Motor neuron (in vitro differentiated cells): ENCODE data around the gene PLA2G6. TPM values are rescaled to one million over a fixed set of nuclear protein-coding genes. Genes with fewer than 3 reads are reported as not detected.
"Not testable (repeated sequence)": the region's sequence is repeated elsewhere in the genome, so short reads cannot be mapped to it uniquely, and the experiment has no call there.

ENCODE experiments used
- ATAC-seq, 8 experiments: fragments of 200-7000 bp; cut with Tn5 transposase; replicated peaks in 6 of 8; 2 replicates each; pipeline ENCODE4 v1.8.0; 2021; ENCODE audit warnings: mild to moderate bottlenecking in 8 of 8, moderate library complexity in 8 of 8
- H3K27ac ChIP-seq, 2 donors: fragments of 250-450 bp; sonication (Bioruptor Pico); 2 replicates each; pipeline ENCODE4 v1.9.0; 2021; ENCODE audit warnings: antibody characterized with exemption in 2 of 2, mild to moderate bottlenecking in 2 of 2, moderate library complexity in 1 of 2
- H3K4me1 ChIP-seq, 2 donors: fragments of 250-450 bp; sonication (Bioruptor Pico); replicated peaks in 1 of 2; 2 replicates each; pipeline ENCODE4 v1.6.1; 2021; ENCODE audit warnings: antibody characterized with exemption in 2 of 2, mild to moderate bottlenecking in 2 of 2, moderate library complexity in 1 of 2
- H3K4me3 ChIP-seq, 5 donors: fragments of 250-450 bp; sonication (Bioruptor Pico); 2 replicates each; pipeline ENCODE4 v1.9.0; 2021; ENCODE audit warnings: antibody characterized with exemption in 5 of 5, mild to moderate bottlenecking in 5 of 5, moderate library complexity in 4 of 5
- WGBS, 10 experiments: fragments of 450-650 bp; shearing (Covaris generic); methylation state at CpG; one replicate each; pipeline ENCODE4 v1.0.0; 2022; 5-methylcytosine and 5-hydroxymethylcytosine counted together
- in situ Hi-C, 9 experiments: fragments of 400-800 bp; cut with MboI; loops; one replicate each; pipeline ENCODE4 v1.15.0; 2021; ENCODE audit warnings: low sequenced_read_pairs in 9 of 9, low pct_unique_long_range_greater_than_20kb in 2 of 9; ENCODE audit not compliant: unreplicated experiment in 9 of 9
- total RNA-seq, 8 experiments: library from RNA; unstranded; fragments of 300-600 nt; gene quantifications; 2 replicates each; pipeline versions ENCODE4 v1.2.3 to v1.2.4, GENCODE V29; 2022

PLA2G6 gene
- total RNA-seq, 8 experiments from 2014 or later = 8.6 to 56.8 (median 16.6) TPM

DNA sequence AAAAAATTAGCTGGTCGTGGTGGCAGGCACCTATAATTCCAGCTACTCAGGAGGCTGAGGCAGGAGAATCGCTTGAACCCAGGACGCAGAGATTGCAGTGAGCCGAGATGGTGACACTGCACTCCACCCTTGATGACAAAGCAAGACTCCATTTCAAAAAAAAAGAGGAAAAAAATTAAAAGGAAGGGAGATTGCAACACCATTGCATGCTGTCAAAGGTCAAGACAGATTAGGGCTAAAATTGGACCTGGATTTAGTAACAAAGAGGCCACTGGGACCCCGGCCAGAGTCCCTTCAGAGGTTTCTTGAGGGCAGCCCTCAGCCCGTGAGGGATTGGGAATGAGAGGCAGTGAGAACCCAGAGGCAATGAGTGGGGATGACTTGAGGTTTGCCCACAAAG is 11.9 kb upstream of the PLA2G6 start:
- Histone ChIP-seq H3K27ac (no peak overlapping the region), H3K4me1 (peaks cover 23 to 29% of the 10 kb centered on the region in 2 donors), H3K4me3 (no peak overlapping the region)
- in situ Hi-C loops = no loop called here
- ATAC-seq = no peak
- 50 to 100% (median 86%) methylated on average over 1 to 5 of the region's 6 CpGs; no CpG with 5 or more reads in 2 of the 10 experiments for WGBS, 10 experiments

DNA sequence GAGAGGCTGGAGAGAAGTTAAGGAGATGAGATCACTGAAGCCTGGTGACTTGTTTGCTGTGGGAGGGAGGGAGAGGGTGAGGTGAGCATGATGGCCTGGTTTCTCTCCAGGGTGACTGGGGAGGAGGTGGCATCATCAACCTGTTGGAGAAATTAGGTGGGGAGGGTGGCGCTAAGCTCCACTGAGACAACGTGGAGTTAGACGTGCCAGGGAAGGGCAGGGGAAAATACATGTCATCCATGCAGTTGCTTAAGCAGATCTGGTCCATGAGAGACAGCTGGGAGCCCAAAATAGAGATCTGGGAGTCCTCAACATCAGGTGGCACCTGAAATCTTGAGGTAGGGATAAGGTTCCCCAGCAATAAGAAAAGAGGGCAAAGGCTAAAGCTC is 10.8 kb upstream of the PLA2G6 start:
- in situ Hi-C loops = no loop called here
- no peak overlapping the region for H3K4me3 ChIP-seq
- ATAC-seq = peak in 1 of 8 experiments; percentile 63
- WGBS, 10 experiments = 58 to 100% (median 100%) methylated on average over 1 to 3 of the region's 3 CpGs; no CpG with 5 or more reads in 5 of the 10 experiments
- peaks cover 23 to 29% of the 10 kb centered on the region in 2 donors for H3K4me1 ChIP-seq
- peak overlapping the region in 1 of 2 donors; percentile 51 for H3K27ac ChIP-seq

DNA sequence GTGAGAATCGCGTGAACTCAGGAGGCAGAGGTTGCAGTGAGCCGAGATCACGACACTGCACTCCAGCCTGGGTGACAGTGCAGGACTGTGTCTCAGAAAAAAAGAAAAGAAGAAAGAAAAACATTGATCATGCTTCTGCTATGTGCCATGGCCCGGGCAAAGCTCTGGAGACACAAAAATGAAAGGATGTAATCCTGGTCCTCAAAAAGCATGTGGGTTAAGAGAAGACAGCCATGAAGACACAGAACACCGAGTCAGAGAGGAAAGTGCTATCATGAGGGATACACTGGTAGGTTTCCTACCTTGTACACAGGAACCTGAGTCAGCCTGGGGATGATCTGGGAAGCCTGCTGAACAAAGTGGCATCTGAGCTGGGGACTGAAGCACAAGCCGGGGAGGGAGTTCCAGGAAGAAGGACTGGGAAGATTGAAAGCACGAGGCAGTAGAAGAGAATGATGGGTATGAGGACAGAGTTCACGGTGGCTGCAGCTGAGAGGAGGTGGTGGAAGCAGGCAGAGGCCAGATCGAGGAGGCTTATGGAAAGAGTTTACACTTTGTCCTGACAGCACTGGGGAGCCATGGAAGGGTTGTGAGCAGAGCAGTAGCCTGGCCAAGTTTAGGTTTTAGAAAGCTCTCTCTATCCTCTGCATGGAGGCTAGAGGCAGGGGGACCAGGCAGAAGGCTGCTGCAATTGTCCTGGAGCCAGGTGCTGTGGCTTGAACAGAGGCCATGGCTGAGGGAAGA is 10.3 kb upstream of the PLA2G6 start:
- Histone ChIP-seq H3K27ac (peak overlapping the region; percentile 51 to 75), H3K4me3 (no peak overlapping the region), H3K4me1 (peaks cover 23 to 25% of the 10 kb centered on the region in 2 donors)
- in situ Hi-C loops = no loop called here
- WGBS, 10 experiments = 52 to 78% (median 66%) methylated on average over 2 to 9 of the region's 10 CpGs
- peak in 5 of 8 experiments; percentile 23 to 65 (median 42) for ATAC-seq

DNA sequence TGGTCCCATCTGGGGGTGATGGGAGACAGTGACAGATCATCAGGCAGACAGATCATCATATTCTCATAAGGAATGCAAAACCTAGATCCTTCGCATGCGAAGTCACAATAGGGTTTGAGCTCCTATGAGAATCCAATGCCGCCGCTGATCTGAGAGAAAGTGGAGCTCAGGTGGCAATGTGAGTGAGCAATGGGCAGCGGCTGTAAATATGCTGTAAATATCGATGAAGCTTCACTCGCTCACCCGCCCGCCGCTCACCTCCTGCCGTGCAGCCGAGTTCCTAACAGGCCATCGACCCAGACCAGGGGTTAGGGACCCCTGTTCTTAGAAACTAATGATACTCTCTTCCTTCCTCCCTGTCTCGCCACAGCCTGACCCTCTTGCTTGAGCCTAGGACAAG is 9.4 kb upstream of the PLA2G6 start:
- Histone ChIP-seq H3K27ac (peak overlapping the region; percentile 51 to 75), H3K4me3 (no peak overlapping the region), H3K4me1 (peaks cover 23 to 24% of the 10 kb centered on the region in 2 donors)
- in situ Hi-C loops = no loop called here
- ATAC-seq = peak in 5 of 8 experiments; percentile 44 to 83 (median 78)
- WGBS, 10 experiments = 20 to 92% (median 60%) methylated on average over 1 to 8 of the region's 14 CpGs; no CpG with 5 or more reads in 1 of the 10 experiments

DNA sequence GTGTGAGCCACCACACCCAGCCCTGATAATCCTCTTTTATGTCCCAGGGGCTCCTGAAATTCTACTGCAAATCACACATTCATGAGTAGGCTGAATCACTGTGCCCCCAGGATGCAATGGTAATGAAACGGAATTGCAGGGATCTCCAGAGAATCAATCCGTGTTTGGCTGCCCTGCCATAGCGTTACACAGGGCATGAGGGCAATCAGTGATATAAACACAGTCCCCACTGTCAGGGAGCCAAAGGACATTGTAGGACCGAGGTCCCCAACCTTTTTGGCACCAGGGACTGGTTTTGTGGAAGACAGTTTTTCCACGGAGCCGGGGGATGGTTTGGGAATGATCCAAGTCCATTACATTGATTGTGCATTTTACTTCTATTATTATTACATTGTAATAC is 9.0 kb upstream of the PLA2G6 start:
- in situ Hi-C loops = no loop called here
- Histone ChIP-seq H3K4me3 (no peak overlapping the region), H3K4me1 (peaks cover 23 to 24% of the 10 kb centered on the region in 2 donors), H3K27ac (peak overlapping the region; percentile 51 to 75)
- WGBS, 10 experiments = 20 to 76% (median 49%) methylated on average over 2 to 6 of the region's 6 CpGs; no CpG with 5 or more reads in 6 of the 10 experiments
- peak in 1 of 8 experiments; percentile 15 for ATAC-seq

DNA sequence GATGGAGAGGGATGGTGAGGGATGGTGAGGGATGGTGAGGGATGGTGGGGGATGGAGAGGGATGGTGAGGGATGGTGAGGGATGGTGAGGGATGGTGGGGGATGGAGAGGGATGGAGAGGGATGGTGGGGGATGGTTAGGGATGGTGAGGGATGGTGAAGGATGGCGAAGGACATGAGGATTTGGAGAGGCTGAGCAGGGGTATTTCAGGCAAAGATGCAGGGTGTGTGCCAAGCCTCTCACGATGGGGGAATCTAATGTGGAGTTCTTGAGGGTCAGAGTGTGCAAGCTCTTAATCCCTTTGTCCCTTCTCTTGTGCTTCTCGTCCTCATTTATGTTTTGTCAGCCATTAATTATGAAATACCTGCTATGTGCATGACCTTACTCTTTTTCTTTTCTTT is 7.5 kb upstream of the PLA2G6 start:
- in situ Hi-C loops = no loop called here
- no peak overlapping the region for H3K27ac ChIP-seq
- peaks cover 20 to 23% of the 10 kb centered on the region in 2 donors for H3K4me1 ChIP-seq
- WGBS, 10 experiments = 100% methylated on average over 1 of the region's 3 CpGs; no CpG with 5 or more reads in 8 of the 10 experiments
- no peak overlapping the region for H3K4me3 ChIP-seq
- no peak for ATAC-seq

DNA sequence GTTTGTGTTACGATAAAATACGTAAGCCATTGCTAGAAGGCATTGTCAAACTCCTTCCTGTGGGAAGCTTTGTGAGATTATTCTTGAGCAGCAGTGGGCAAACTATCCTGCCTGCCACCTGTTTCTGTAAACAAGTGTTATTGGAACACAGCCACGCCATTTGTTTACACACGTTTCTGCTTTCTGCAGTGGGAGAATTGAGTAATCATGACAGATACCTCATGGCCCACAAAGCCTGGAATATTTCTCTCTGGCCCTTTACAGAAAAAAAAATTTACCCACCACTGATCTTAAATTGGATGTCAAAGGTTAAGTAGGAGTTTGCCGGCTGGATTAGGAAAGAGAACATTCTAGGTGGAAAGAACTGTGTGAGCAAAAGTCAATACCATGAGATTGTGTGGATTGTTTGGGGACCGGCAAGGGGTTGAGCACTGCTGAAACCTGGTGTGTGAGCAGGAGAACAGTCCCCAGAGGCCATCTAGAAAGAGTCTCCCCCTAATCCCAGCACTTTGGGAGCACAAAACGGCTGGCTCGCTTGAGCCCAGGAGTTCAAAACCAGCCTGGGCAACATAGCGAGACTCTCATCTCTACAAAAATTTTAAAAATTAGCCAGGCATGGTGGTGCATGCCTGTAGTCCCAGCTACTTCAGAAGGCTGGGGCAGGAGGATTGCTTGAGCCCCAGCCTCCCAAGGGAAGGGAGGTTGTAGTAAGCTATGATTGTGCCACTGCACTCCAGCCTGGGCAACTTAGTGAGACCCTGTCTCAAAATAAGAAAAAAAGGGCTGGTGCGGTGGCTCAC is 6.0 kb upstream of the PLA2G6 start:
- peak in 1 of 8 experiments; percentile 26 for ATAC-seq
- in situ Hi-C loops = no loop called here
- Histone ChIP-seq H3K27ac (no peak overlapping the region), H3K4me1 (peaks cover 18 to 23% of the 10 kb centered on the region in 2 donors), H3K4me3 (no peak overlapping the region)
- WGBS, 10 experiments = 51 to 100% (median 73%) methylated on average over 2 to 9 of the region's 10 CpGs; no CpG with 5 or more reads in 1 of the 10 experiments

DNA sequence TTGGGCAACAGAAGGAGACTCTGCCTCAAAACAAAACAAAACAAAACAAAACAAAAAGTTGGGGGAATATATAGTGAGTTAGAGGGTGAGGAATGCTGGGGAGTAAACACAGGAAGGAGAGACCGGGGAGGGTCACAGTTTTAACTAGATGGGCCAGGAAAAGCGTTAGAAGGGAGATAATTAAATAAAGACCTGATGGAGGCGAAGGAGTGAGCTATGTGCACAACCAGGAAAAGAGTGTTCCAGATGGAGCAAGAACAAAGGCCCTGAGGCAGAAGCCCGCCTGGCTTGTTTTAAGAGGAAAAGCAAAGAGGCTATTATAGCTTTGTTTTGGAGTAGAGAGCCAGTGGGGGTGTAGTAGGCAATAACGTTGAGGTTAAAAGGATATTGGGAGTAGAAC is 4.8 kb upstream of the PLA2G6 start:
- H3K4me1 ChIP-seq = peaks cover 11 to 16% of the 10 kb centered on the region in 2 donors
- 14 to 84% (median 68%) methylated on average over 2 to 5 of the region's 5 CpGs for WGBS, 10 experiments
- ATAC-seq = no peak
- in situ Hi-C loops = no loop called here
- H3K27ac ChIP-seq = no peak overlapping the region
- H3K4me3 ChIP-seq = no peak overlapping the region

DNA sequence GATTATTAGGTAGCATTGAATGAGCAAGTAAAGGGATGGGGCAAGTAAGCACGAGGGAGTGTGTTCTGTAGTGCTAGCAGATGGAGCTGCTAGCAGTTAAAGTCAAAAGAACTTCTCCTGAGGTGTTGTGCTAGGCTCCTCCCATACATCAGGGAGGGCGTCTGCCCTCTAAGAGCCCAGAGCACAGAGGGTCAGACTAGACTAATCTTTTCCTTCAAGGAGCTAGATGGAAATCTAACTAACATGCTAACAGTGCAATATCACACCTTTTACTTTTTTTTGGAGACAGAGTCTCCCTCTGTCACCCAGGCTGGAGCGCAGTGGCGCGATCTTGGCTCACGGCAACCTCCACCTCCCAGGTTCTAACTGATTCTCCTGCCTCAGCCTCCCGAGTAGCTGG is 3.2 kb upstream of the PLA2G6 start:
- 0 to 100% (median 78%) methylated on average over 1 to 7 of the region's 7 CpGs; no CpG with 5 or more reads in 2 of the 10 experiments for WGBS, 10 experiments
- in situ Hi-C loops = no loop called here
- ATAC-seq = no peak
- peaks cover 18% of the 10 kb centered on the region in 2 donors for H3K4me1 ChIP-seq
- H3K27ac ChIP-seq = no peak overlapping the region
- no peak overlapping the region for H3K4me3 ChIP-seq

DNA sequence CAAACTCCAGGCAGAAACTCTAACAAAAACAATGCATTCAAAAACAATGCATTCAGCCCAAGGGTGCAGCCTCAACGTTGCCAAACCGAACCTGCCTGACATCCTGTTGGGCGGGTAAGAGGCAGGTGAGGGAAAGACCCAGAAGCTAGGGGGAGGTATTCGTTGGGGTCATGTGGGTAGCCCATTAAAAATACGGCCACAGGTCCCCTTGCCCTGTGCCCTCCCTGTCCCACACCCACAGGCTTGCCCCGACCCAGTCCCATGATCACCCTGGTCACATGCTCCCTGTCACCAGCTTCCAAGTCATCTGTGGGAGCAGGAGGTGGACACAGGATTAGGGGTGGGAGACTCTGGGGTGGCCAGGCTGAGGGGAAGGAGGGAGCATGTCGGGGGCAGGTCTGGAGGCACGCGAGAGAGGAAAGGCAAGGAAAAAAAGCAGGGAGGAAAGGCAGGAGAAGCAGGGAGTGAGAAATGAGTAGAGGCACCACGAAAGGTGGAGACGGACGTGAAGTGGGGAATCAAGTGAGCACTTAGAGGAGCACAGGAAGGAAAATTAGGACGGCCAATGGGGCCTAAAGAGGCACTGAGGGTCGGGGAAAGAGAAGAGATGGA is 683 bp downstream of the PLA2G6 start:
- in situ Hi-C loops = no loop called here
- Histone ChIP-seq H3K4me3 (peak overlapping the region; percentile 49 to 65 (median 54)), H3K4me1 (peaks cover 19 to 29% of the 10 kb centered on the region in 2 donors), H3K27ac (peak overlapping the region; percentile 29 to 88)
- WGBS, 10 experiments = 0 to 28% (median 17%) methylated on average over 2 to 11 of the region's 14 CpGs; no CpG with 5 or more reads in 5 of the 10 experiments
- ATAC-seq = peak in 7 of 8 experiments; percentile 1 to 36 (median 4)

DNA sequence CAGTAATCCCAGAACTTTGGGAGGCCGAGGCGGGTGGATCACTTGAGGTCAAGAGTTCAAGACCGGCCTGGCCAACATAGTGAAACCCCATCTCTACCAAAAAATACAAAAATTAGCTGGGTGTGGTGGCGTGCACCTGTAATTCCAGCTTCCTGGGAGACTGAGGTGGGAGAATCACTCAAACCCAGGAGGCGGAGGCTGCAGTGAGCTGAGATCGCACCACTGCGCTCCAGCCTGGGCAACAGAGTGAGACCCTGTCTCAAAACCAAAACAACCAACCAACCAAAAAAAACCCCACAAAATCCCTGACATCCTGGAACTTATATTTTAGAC is 3.1 kb downstream of the PLA2G6 start:
- ATAC-seq, H3K4me3 ChIP-seq, H3K27ac ChIP-seq, in situ Hi-C loops: not testable (repeated sequence)
- H3K4me1 ChIP-seq = peaks cover 19 to 29% of the 10 kb centered on the region in 2 donors
- 90 to 100% (median 97%) methylated on average over 2 to 6 of the region's 7 CpGs; no CpG with 5 or more reads in 5 of the 10 experiments for WGBS, 10 experiments

DNA sequence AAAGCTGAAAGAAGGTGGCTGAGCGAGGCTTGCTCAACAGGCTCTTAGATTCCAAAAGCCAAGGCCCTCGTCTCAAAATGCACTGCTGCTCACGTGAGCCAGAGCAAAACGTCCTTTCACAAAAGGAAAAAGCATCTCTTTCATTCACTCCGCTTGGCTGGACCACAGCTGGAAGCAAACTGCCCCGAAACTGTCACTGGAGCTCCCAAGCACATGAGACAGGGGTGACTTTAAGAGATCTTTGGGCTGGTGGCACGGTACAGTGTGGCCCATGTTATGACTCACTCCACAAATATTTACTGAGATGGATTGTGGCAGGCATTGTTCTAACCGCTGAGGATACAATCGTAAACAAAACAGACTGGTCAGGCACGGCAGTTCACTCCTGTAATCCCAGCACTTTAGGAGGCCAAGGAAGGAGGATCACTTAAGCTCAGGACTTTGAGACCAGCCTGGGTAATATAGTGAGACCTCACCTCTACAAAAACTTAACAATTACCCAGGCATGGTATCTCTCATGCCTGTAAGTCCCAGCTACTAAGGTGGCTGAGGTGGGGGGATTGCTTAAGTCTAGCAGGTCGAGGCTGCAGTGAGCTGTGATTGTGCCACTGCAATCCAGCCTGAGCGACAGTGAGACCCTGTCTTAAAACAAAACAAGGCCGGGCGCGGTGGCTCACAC is 3.6 kb downstream of the PLA2G6 start:
- Histone ChIP-seq H3K4me3 (no peak overlapping the region), H3K27ac (peak overlapping the region in 1 of 2 donors; percentile 26), H3K4me1 (peaks cover 19 to 29% of the 10 kb centered on the region in 2 donors)
- peak in 7 of 8 experiments; percentile 3 to 48 (median 37) for ATAC-seq
- 0 to 90% (median 26%) methylated on average over 1 to 8 of the region's 15 CpGs; no CpG with 5 or more reads in 2 of the 10 experiments for WGBS, 10 experiments
- in situ Hi-C loops = no loop called here
